ENCODE measurements around the gene MRPS34. TPM values are rescaled to one million over a fixed set of nuclear protein-coding genes. Genes with fewer than 3 reads are reported as not detected.

MRPS34 gene
- total RNA-seq, 4 donors from 2014 or later = 34.1 to 62.4 (median 57.2) TPM

DNA sequence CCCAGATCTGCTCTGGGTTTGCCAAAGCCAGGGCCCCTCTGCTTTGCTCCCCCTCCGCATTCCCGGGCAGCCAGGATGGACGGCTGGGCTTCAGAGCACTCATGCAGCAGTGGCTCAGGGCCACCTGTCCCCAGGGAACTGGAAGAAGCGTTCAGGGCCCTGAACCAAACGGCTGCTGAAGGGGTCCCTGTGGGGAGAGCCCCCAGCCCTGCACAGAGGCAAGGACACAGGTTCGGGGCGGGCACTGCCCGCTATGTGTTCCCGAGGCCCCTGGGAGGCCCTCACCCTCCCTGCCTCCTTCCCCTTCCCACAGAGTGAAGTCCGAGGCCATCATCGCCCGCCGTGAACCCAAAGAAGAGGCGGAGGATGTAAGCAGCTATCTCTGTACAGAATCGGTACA lies 12.0 kb downstream of the MRPS34 start:
- TF ChIP-seq, protein P1, sequence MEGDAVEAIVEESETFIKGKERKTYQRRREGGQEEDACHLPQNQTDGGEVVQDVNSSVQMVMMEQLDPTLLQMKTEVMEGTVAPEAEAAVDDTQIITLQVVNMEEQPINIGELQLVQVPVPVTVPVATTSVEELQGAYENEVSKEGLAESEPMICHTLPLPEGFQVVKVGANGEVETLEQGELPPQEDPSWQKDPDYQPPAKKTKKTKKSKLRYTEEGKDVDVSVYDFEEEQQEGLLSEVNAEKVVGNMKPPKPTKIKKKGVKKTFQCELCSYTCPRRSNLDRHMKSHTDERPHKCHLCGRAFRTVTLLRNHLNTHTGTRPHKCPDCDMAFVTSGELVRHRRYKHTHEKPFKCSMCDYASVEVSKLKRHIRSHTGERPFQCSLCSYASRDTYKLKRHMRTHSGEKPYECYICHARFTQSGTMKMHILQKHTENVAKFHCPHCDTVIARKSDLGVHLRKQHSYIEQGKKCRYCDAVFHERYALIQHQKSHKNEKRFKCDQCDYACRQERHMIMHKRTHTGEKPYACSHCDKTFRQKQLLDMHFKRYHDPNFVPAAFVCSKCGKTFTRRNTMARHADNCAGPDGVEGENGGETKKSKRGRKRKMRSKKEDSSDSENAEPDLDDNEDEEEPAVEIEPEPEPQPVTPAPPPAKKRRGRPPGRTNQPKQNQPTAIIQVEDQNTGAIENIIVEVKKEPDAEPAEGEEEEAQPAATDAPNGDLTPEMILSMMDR (IDR thresholded peaks at IDR 0.05; ENCODE audit: low read depth) = no peak

GRCh38 chr16:1759511-1759910 lies 13.4 kb downstream of the MRPS34 start:
- TF ChIP-seq, protein P1 (IDR thresholded peaks at IDR 0.05; ENCODE audit: low read depth) = no peak

- TF ChIP-seq, protein P1 (IDR thresholded peaks at IDR 0.05; ENCODE audit: low read depth) = no peak
These were observed 14.0 kb downstream of the MRPS34 start for GRCh38 chr16:1758923-1759322.

- TF ChIP-seq, protein P1 (IDR thresholded peaks at IDR 0.05; ENCODE audit: low read depth) = no peak
These were observed 15.0 kb downstream of the MRPS34 start for GRCh38 chr16:1757714-1758461.

DNA sequence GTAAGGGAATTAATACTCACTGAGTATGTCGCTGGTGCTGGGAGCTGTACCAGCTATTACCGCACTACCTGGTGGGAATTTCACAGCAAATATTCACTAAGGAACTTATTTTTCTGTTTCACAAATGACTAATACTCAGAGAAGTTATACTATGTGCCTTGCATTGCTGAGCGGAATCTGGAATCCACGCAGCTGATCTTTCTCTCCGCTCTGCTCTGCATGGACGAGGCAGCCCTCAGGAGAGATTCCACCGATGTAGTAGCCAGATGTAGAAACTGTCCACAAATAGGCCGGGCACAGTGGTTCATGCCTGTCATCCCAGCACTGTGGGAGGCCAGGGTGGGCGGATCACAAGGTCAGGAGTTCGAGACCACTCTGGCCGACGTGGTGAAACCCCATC lies 18.7 kb downstream of the MRPS34 start:
- TF ChIP-seq, protein P1 (IDR thresholded peaks at IDR 0.05; ENCODE audit: low read depth) = no peak

GRCh38 chr16:1752853-1753252 lies 20.1 kb downstream of the MRPS34 start:
- TF ChIP-seq, protein P1 (IDR thresholded peaks at IDR 0.05; ENCODE audit: low read depth) = no peak

DNA sequence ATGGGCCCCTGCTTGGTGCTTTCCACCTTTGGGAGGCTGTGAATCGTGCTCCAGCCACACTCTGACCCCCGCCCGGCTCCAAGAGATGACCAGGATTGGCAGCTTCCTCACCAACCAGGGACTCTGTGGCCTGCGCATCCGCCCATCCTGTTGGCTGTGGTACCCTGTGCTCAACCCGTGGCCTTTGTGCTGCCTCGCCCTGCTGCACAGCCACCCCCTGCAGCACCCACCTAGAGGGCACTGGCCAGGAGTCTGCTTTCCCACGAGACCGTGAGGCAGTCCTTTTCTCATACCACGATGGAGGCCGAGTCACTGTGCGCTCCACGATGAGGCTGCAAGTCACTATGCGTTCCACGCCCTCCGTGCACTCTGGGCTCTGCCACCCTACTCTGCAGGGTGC lies 21.0 kb downstream of the MRPS34 start:
- TF ChIP-seq, protein P1 (IDR thresholded peaks at IDR 0.05; ENCODE audit: low read depth) = no peak

Measured in subcutaneous adipose tissue (tissue), 4 donors.